Hematopoietic multipotent progenitor cell treated with erythropoietin and hydrocortisone succinate and interleukin-3 and kit ligand, for 8 days (in vitro differentiated cells): ENCODE results near the gene PLXNA1.

Source experiments
- DNase-seq: peaks from one replicate; pipeline ENCODE4 v3.0.0-alpha.2; 2015

Gene PLXNA1

GRCh38 chr3:126989316-126990023 is 6.6 kb downstream of the PLXNA1 start:
- DNase-seq, result no peak

GRCh38 chr3:126990024-126990700 is 7.2 kb downstream of the PLXNA1 start:
- DNase-seq, result no peak

GRCh38 chr3:126990890-126991289 is 8.0 kb downstream of the PLXNA1 start:
- no peak for DNase-seq

GRCh38 chr3:126991366-126992200 is 8.7 kb downstream of the PLXNA1 start:
- DNase-seq, result no peak

DNA sequence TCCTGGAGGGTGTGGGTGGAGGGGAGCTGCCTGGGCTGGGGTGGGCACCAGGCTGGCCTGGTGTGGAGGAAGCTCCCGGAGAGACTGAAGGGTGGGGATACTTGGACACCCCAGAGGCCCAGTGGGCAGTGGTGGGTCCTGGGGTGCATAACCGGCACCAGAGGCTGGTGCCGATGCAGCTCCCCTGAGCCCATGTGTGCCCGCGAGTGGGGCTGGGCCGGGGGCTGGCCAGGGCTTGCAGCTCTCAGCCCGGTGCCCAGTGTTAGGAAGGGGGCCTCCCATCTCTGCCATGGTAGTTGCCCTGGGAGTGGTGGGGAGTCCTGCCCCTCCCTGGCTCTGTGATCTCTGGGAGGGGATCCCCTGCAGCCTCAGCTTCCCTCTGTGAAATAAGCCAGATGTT is 9.3 kb downstream of the PLXNA1 start:
- no peak for DNase-seq

DNA sequence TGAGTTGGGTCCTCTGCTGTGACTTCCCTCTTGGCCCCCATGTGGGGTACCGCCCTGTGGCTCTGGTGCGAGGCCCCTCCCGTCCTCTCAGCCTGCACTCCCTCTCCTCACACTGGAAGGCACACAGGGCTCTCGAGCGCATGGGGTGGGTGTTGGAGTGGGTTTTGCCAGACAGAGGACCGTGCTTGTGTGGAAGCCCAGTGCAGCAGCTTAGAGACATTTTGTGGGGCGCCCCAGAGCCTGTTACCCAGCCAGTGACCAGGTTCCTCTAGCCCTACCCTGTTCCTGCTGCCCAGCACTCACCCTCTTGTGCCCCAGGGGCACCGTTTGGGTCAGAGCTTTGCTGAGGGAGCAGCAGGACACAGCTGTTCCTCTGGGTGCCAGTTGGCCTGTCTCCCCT is 9.9 kb downstream of the PLXNA1 start:
- DNase-seq, result no peak

GRCh38 chr3:126993436-126993835 is 10.5 kb downstream of the PLXNA1 start:
- no peak for DNase-seq

GRCh38 chr3:126994661-126995245 is 11.8 kb downstream of the PLXNA1 start:
- no peak for DNase-seq

DNA sequence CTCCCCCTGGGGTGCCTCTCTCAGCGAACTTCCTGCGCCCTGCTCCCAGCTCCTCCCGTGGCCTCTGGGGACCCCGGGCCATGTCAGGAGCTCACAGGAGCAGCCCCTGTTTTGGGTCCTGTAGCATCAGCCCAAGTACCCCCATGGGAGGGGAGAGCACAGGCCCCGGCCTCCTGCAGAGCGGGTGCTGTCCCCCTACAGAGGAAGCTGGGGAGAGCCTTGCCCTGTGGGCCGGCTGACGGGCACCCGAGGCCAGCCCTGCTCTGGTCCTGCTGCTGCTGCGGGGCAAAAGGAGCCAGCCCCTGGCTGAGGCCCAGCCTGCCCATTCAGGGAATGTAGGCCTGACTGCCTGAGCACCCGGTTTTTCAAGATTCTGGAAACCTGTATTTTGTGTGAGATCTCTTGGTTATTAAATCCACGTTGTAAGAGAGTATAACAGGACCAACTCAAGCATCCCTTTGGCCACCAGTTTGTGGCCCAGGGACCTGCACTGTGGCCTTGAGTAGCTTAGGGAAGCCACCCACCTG is 12.4 kb downstream of the PLXNA1 start:
- no peak for DNase-seq

DNA sequence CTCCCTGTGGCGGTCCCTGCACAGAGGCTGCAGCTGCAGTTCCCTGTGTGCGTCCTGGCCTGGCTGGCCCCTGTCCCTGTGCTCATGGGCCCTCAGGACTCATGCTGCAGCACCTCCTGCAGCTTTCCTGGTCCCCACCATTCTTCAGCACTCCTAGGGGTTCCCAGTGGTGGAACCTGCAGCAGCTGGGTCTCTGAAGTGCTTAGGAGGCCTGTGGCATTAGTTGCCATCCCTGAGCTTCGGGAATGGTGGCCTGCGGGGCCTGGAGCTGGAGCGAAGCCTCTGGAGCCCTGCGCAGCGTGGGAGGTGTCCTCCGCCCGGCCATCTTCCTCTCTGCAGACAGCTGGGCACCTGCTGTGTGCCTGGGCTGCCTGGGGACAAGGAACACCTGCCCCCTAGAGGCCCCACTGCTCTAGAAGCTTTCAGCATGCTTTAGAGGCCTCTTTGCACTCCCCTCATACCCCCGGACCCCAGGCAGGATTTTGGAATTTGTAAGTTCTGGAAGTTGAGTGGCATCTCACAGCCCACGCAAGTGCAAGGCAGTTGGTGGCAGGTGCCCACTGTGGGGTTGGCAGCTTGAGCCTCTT is 13.1 kb downstream of the PLXNA1 start:
- no peak for DNase-seq

GRCh38 chr3:126996905-126997304 is 14.0 kb downstream of the PLXNA1 start:
- DNase-seq, result no peak

DNA sequence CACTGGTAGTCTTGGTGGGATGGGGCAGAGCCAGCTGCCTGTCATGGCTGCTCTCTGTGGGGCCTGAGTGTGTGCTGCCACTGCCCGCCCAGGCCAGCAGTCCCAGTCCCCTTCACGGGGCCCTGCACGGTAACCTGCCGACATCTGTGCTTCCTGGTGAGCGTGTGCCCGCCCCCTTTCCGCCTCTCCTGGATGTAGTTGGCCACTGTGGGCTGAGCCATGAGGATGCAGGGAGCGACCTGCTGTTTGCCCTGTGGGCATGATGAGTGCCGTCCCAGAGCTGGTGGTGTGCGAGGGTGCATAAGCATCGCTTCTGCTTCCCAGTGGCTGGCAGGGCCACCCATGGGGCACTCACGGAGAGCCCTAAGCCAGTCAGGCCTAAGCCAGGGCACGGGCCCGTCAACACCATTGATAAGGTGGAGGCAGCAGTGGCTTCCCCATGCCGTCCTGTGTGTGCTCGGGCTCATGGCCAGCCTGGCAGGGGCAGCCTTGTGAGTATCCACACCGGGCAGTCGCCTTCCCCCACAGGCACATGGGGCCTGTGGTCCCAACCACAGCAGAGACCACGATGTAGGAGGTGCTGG is 14.6 kb downstream of the PLXNA1 start:
- DNase-seq, result no peak

- no peak for DNase-seq
Measured at GRCh38 chr3:126998320-126998719, 15.4 kb downstream of the PLXNA1 start.

- no peak for DNase-seq
Measured at GRCh38 chr3:126998728-126999127, 15.8 kb downstream of the PLXNA1 start.

GRCh38 chr3:126999383-126999782 is 16.5 kb downstream of the PLXNA1 start:
- no peak for DNase-seq

GRCh38 chr3:127000119-127000518 is 17.2 kb downstream of the PLXNA1 start:
- no peak for DNase-seq

DNA sequence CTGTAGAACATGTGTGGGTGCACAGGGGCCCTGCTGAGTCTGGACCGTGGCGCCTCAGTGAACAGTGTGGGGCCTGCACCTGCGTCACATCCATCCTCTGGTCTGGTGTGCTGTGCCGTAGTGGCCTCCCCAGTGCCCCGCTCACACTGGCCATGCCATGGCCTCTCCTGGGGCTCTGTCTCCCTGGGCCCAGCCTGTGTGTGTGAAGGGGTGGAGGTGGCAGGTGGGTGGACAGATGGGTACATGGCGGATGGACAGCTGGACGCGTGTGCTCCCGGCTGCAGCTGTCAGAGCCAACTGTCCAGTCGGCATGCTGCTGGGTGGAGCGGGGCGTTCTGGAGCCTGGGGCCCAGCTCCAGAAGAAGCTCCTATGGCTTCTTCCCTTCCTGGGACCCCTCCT is 17.8 kb downstream of the PLXNA1 start:
- no peak for DNase-seq

DNA sequence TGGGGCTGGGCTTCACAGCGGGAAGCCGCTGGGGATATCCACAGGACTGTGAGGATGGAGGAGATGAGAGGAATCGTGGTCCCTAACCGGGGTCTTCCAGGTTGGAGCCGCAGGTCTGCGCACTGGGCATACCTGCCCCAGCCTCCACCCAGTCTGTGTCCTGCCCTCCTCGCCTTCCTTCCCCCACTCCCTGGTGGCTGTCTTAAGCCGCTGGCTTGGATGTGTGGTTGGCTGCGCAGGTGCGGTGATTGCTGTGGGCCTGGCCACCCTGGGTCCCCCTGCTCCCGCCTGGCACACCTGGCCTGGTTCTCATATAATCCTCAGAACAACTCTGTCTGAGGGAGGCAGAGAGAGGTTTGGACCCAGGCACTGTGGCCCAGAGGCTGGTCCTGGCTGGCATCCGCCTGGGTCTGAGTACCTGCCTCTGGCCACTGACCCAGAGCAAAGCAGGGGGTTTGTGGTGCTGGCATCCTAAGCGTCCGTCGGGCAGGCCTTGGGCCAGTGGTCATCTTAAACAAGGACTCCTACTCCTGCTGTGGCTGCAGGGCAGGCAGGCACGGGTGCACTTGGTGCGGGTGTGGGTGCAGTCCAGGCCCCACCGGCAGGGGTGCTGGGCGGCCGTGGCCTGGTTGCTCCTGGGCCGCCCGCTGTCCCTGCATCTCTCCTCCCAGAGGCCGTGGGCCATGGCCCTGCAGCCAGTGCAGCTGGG is 18.7 kb downstream of the PLXNA1 start:
- no peak for DNase-seq

GRCh38 chr3:127002195-127003174 is 19.6 kb downstream of the PLXNA1 start:
- DNase-seq, result no peak

DNA sequence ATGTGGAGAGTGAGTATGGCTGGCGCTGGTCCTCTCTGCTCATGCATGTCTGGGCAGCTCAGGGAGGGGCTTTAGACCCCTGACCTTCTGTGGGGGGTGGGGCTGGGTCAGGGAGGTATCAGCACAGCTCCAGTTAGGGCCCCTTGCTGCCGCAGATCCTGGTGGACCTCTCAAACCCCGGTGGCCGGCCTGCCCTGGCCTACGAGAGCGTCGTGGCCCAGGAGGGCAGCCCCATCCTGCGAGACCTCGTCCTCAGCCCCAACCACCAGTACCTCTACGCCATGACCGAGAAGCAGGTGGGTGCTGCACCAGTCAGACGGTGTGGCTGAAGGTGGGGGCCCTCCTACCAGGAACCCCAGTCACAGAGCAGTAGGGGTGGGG is 20.2 kb downstream of the PLXNA1 start:
- no peak for DNase-seq
